NT2/D1 (cell line): ENCODE results near the gene RMI2.

Experiments used
- SUZ12 ChIP-seq: IDR thresholded peaks from 2 replicates; pipeline ENCODE4 v1.6.1; 2011; ENCODE audit not compliant: insufficient read length, insufficient read depth; ENCODE audit errors: extremely low read depth
- YY1 ChIP-seq: IDR thresholded peaks from 2 replicates; pipeline ENCODE4 v1.6.1; 2011; ENCODE audit not compliant: insufficient read length, insufficient read depth
- ZNF274 ChIP-seq: IDR thresholded peaks from 2 replicates; pipeline ENCODE4 v1.6.1; 2011; ENCODE audit warnings: mild to moderate bottlenecking, low read depth, low read length

DNA sequence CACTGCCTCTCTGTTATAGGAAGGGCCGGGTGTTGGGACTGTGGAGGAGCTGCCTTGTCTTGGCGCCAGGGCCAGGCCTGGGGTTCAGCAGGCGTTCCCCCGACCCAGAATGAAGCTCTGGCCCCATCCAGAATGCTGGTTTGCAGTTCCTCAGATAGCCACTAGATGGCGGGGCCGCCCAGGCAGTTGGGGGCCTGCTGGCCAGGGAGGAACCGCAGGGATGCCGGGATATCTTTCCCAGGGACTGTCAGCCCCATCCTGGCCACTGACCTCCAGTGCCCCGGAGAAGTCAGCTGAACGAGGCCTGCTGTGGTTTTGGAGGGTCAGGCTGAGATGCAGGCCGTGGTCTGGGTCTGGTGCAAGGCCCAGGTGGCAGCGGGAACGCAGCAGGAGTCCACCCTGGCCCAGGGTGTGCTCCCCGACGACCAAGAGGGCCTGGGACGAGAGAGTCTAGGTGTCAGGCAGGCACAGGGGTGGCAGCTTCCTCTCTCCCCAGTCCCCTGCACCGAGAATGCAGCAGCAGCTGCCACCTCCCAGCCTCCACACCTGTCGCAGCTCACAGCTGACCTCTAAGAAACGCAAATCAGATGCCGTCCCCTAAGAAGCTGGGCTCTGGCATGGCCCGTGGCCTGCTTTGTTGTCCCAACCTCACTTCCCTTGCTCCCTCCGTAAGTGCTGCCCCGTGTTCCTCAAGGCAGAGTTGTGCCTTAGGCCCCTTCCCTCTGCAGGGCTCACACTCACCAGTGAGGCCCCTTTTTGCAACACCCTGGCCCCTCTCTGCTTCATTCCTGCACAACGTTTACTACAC is 51.2 kb downstream of the RMI2 start:
- TF ChIP-seq ZNF274 (no peak), YY1 (no peak), SUZ12 (no peak)
